PC-3 (cell line): ENCODE results near the gene RNF126. TPM values are rescaled to one million over a fixed set of nuclear protein-coding genes. Genes with fewer than 3 reads are reported as not detected.
"Not testable (repeated sequence)": the region's sequence is repeated elsewhere in the genome, so short reads cannot be mapped to it uniquely, and the experiment has no call there.

ENCODE experiments used
- ATAC-seq: fragments of 200-7000 bp; cut with Tn5 transposase; 2 replicates; pipeline ENCODE4 v1.9.1; 2020; ENCODE audit warnings: mild to moderate bottlenecking, moderate library complexity
- BruUV-seq: library from RNA; stranded (reverse); fragments of 400-500 nt; replicated peaks from 2 replicates; lab custom pipeline; 2021; lab: Mats Ljungman, UMichigan
- CTCF ChIA-PET: fragments of 300-600 bp; sonication (Branson Sonifier 250); formaldehyde crosslinking; loops from one replicate; lab custom pipeline; 2022; ENCODE audit warnings: antibody characterized with exemption; lab: Charles Lee
- POLR2A ChIA-PET: fragments of 300-600 bp; sonication (Branson Sonifier 250); formaldehyde crosslinking; loops from one replicate; lab custom pipeline; 2022; ENCODE audit warnings: antibody characterized with exemption; ENCODE audit not compliant: unreplicated experiment; lab: Charles Lee
- DNase-seq: peaks from one replicate; pipeline ENCODE4 v3.0.0-alpha.2; 2015
- H2AFZ ChIP-seq: fragments of 300-600 bp; sonication (generic); 2 replicates; pipeline ENCODE4 v1.6.0; 2016; ENCODE audit warnings: antibody characterized with exemption, low read length
- H3F3A ChIP-seq: fragments of 300-600 bp; sonication (generic); one replicate; pipeline ENCODE4 v1.6.0; 2017; ENCODE audit warnings: antibody characterized with exemption, low read length, control low read depth, mild to moderate bottlenecking; ENCODE audit not compliant: unreplicated experiment
- H3K27ac ChIP-seq: fragments of 300-600 bp; sonication (generic); 2 replicates; pipeline ENCODE4 v1.5.1; 2016; ENCODE audit warnings: mild to moderate bottlenecking, low read length
- H3K27me3 ChIP-seq: fragments of 300-600 bp; sonication (generic); 2 replicates; pipeline ENCODE4 v1.6.1; 2016; ENCODE audit warnings: low read length, mixed read lengths
- H3K36me3 ChIP-seq: fragments of 300-600 bp; sonication (generic); 2 replicates; pipeline ENCODE4 v1.6.1; 2016; ENCODE audit warnings: low read depth, mixed run types, low read length, mixed read lengths
- H3K4me1 ChIP-seq: fragments of 300-600 bp; sonication (generic); 2 replicates; pipeline ENCODE4 v1.5.1; 2016; ENCODE audit warnings: low read length; ENCODE audit not compliant: insufficient read depth
- H3K4me2 ChIP-seq: fragments of 300-600 bp; sonication (generic); 2 replicates; pipeline ENCODE4 v1.6.0; 2016; ENCODE audit warnings: low read length
- H3K4me3 ChIP-seq: fragments of 300-600 bp; sonication (generic); 2 replicates; pipeline ENCODE4 v1.5.1; 2016; ENCODE audit warnings: mild to moderate bottlenecking, low read length, mixed read lengths
- H3K79me2 ChIP-seq: fragments of 300-600 bp; sonication (generic); 2 replicates; pipeline ENCODE4 v1.6.1; 2017; ENCODE audit warnings: low read length, mixed read lengths
- H3K9ac ChIP-seq: fragments of 300-600 bp; sonication (generic); 2 replicates; pipeline ENCODE4 v1.6.0; 2016; ENCODE audit warnings: mild to moderate bottlenecking, low read length
- H3K9me2 ChIP-seq: fragments of 300-600 bp; sonication (generic); replicated peaks from 2 replicates; pipeline ENCODE4 v1.6.1; 2016; ENCODE audit warnings: mixed run types, low read length, mixed read lengths
- H3K9me3 ChIP-seq: fragments of 300-600 bp; sonication (generic); 2 replicates; pipeline ENCODE4 v1.6.1; 2016; ENCODE audit warnings: low read length, mixed read lengths
- H4K20me1 ChIP-seq: fragments of 300-600 bp; sonication (generic); 2 replicates; pipeline ENCODE4 v1.6.1; 2016; ENCODE audit warnings: low read length, mixed read lengths
- EZH2 ChIP-seq: fragments of 300-600 bp; sonication (generic); IDR thresholded peaks from one replicate; pipeline ENCODE4 v1.6.1; 2017; ENCODE audit warnings: antibody characterized with exemption, mild to moderate bottlenecking, low read length; ENCODE audit not compliant: unreplicated experiment
- EZH2phosphoT487 ChIP-seq: fragments of 300-600 bp; sonication (generic); IDR thresholded peaks from 2 replicates; pipeline ENCODE4 v1.6.1; 2018; ENCODE audit warnings: mild to moderate bottlenecking, antibody characterized with exemption, low read length, borderline replicate concordance
- intact Hi-C: fragments of 100-400 bp; cut with micrococcal nuclease; formaldehyde crosslinking; loops from 2 replicates; pipeline ENCODE4 v1.9.0; 2023
- total RNA-seq: library from RNA; depleted of rRNA; stranded (reverse); fragments of >200 nt; gene quantifications from 2 replicates; pipeline ENCODE4 v1.2.3, GENCODE V29; 2014
- TF ChIP-seq, protein P1 (sequence below): fragments of 300-600 bp; sonication (generic); conservative IDR thresholded peaks from 2 replicates; pipeline ENCODE4 v1.5.1; 2017; ENCODE audit warnings: antibody characterized with exemption, low read depth, mild to moderate bottlenecking, low read length

RNF126 gene
- total RNA-seq, 1 experiment from 2014 or later = 86.4 TPM

DNA sequence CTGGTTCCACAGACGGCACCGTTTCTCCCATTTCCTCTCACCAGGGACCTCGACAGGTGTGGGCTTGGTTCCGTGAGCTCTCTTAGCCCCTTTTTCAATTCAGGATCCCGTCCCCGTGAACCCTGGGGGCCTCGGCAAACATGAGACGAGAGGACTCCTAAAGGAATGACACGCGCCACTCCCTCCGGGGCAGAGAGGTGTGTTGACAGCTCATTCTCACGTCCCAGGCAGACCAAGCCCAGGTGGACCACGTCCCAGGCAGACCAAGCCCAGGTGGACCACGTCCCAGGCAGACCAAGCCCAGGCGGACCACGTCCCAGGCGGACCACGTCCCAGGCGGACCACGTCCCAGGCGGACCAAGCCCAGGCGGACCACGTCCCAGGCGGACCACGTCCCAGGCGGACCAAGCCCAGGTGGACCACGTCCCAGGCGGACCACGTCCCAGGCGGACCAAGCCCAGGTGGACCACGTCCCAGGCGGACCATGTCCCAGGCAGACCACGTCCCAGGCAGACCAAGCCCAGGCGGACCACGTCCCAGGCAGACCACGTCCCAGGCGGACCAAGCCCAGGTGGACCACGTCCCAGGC is 4.1 kb upstream of the RNF126 start:
- H3K9me3 ChIP-seq, H3K27me3 ChIP-seq, intact Hi-C loops, CTCF ChIA-PET, H3F3A ChIP-seq, H3K4me3 ChIP-seq, DNase-seq, H3K79me2 ChIP-seq, H2AFZ ChIP-seq, H3K9me2 ChIP-seq, H4K20me1 ChIP-seq, H3K27ac ChIP-seq, H3K9ac ChIP-seq, ATAC-seq, H3K4me2 ChIP-seq, POLR2A ChIA-PET, H3K36me3 ChIP-seq, BruUV-seq: not testable (repeated sequence)
- peaks cover 13% of the 10 kb centered on the region; the same call in 1 of the 2 replicates for H3K4me1 ChIP-seq

DNA sequence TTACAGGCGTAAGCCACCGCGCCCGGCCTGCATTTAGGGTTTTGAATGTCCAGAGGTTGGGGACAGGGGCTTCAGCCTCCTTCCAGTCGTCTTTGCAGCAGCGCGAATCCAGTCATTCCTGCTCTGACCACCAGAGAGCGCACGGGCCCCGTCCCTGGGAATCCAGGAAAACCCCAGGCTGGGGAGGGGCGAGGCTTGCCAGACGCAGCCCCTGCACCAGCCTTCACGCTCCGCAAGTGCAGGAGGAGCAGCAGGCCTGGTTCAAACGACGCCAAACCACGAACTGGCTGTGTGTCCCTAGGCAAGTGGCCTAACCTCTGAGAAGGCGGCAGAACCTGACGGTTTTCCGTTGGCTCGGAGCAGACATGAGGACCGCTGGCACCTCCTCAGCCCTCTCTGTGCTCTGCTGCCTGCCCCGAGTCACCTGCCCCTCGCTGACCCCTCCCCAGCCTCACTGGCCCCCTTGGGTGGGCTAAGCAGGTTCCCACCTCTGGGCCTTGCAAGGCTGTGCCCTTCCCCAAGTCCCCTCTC is 2.0 kb upstream of the RNF126 start:
- no TSS peak for BruUV-seq
- H3K36me3 ChIP-seq = no peaks in the 10 kb centered on the region
- no peaks in the 10 kb centered on the region for H3K9me3 ChIP-seq
- peaks cover 21% of the 10 kb centered on the region for H3K4me1 ChIP-seq
- H3K4me3 ChIP-seq = peak overlapping the region; percentile 43; the same call in 1 of the 2 replicates
- no peak overlapping the region for H3K9ac ChIP-seq
- no peaks in the 10 kb centered on the region for H3K27me3 ChIP-seq
- no peak overlapping the region for H3K27ac ChIP-seq
- POLR2A ChIA-PET = no interaction called here
- CTCF ChIA-PET = no interaction called here
- peak; percentile 82 for DNase-seq
- peak overlapping the region; percentile 76 for H3K4me2 ChIP-seq
- H3K79me2 ChIP-seq = peaks cover 30% of the 10 kb centered on the region
- ATAC-seq = peak; percentile 15
- H2AFZ ChIP-seq = peak overlapping the region; percentile 82
- peaks cover 19% of the 10 kb centered on the region for H4K20me1 ChIP-seq
- intact Hi-C loops = loop anchor here (2.0 kb wide), 1 partner anchor 70 kb away; no protein-coding TSS in a partner anchor
- H3F3A ChIP-seq = no peaks in the 10 kb centered on the region
- TF ChIP-seq EZH2 = no peak
- TF ChIP-seq, protein P1, sequence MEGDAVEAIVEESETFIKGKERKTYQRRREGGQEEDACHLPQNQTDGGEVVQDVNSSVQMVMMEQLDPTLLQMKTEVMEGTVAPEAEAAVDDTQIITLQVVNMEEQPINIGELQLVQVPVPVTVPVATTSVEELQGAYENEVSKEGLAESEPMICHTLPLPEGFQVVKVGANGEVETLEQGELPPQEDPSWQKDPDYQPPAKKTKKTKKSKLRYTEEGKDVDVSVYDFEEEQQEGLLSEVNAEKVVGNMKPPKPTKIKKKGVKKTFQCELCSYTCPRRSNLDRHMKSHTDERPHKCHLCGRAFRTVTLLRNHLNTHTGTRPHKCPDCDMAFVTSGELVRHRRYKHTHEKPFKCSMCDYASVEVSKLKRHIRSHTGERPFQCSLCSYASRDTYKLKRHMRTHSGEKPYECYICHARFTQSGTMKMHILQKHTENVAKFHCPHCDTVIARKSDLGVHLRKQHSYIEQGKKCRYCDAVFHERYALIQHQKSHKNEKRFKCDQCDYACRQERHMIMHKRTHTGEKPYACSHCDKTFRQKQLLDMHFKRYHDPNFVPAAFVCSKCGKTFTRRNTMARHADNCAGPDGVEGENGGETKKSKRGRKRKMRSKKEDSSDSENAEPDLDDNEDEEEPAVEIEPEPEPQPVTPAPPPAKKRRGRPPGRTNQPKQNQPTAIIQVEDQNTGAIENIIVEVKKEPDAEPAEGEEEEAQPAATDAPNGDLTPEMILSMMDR = peak; percentile 73
- H3K9me2 ChIP-seq = no peaks in the 10 kb centered on the region

DNA sequence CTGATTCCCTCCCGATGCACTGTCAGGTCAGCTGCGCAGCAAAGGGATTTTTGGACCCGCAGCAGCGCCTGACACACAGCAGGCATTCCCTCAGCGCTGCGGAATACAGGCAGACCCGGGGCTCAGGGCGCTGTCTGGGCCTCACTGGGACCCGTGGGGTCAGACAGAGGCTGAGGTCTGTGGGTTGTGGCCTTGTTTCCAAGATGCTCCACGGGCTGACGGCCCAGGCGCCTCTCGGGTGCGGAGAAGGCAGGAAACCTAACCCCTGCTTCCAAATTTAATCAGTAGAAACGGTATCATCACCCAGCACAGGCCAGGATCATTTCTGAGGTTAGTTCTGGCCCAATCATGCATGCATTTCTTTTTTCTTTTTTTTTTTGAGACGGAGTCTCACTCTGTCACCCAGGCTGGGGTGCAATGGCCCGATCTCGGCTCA is 686 bp upstream of the RNF126 start:
- Histone ChIP-seq H3K9ac (peak overlapping the region; percentile 66), H3K4me3 (peak overlapping the region; percentile 64), H3K79me2 (peaks cover 42% of the 10 kb centered on the region), H3F3A (no peaks in the 10 kb centered on the region), H4K20me1 (peaks cover 24% of the 10 kb centered on the region), H3K36me3 (no peaks in the 10 kb centered on the region), H3K27ac (peak overlapping the region; percentile 30), H3K4me2 (peak overlapping the region; percentile 82), H2AFZ (peak overlapping the region; percentile 73), H3K4me1 (peaks cover 21% of the 10 kb centered on the region), H3K9me2 (no peaks in the 10 kb centered on the region), H3K27me3 (no peaks in the 10 kb centered on the region), H3K9me3 (no peaks in the 10 kb centered on the region)
- intact Hi-C loops = loop anchor here (2.0 kb wide), 1 partner anchor 71 kb away; no protein-coding TSS in a partner anchor
- BruUV-seq = TSS peak; percentile 69
- DNase-seq (no peak), ATAC-seq (peak; percentile 2)
- no peak for TF ChIP-seq EZH2phosphoT487
- no peak for TF ChIP-seq EZH2
- TF ChIP-seq, protein P1 = no peak
- ChIA-PET CTCF (interaction anchor here (0.6 kb wide), 1 partner anchor 135 kb away, joined by 3 read pairs; no protein-coding TSS in a partner anchor), POLR2A (interaction anchor here (0.5 kb wide), 1 partner anchor 77 kb away, joined by 3 read pairs; no protein-coding TSS in a partner anchor)
